ENCODE measurements around the gene PHF14. TPM values are rescaled to one million over a fixed set of nuclear protein-coding genes. Genes with fewer than 3 reads are reported as not detected.
A peak's percentile ranks its signal among the peaks of the same experiment; 100 is the strongest.

The PHF14 gene
- total RNA-seq, 1 donor from 2014 or later, result 43.8 TPM

GRCh38 chr7:11082121-11082520, 108.4 kb downstream of the PHF14 start:
- peaks cover 8% of the 10 kb centered on the region for H3K36me3 Mint-ChIP-seq (ENCODE audit: low read depth)
- DNase-seq (ENCODE audit: low spot score), result no peak
- H3K27ac Mint-ChIP-seq, result no peak overlapping the region
- H3K4me1 Mint-ChIP-seq (ENCODE audit: low read depth), result peaks cover 12% of the 10 kb centered on the region
- H3K27me3 Mint-ChIP-seq (ENCODE audit: insufficient read depth), result no peaks in the 10 kb centered on the region
- H3K9me3 Mint-ChIP-seq, result no peaks in the 10 kb centered on the region
- intact Hi-C loops (cut with micrococcal nuclease), result no loop called here
- H3K4me3 Mint-ChIP-seq, result no peak overlapping the region

GRCh38 chr7:11082552-11083213, 109.0 kb downstream of the PHF14 start:
- Mint-ChIP-seq H3K4me1 (ENCODE audit: low read depth) (peaks cover 12% of the 10 kb centered on the region), H3K36me3 (ENCODE audit: low read depth) (peaks cover 9% of the 10 kb centered on the region), H3K4me3 (no peak overlapping the region), H3K27me3 (ENCODE audit: insufficient read depth) (no peaks in the 10 kb centered on the region), H3K9me3 (no peaks in the 10 kb centered on the region), H3K27ac (peak overlapping the region; percentile 30)
- intact Hi-C loops (cut with micrococcal nuclease), result no loop called here
- DNase-seq (ENCODE audit: low spot score), result no peak

DNA sequence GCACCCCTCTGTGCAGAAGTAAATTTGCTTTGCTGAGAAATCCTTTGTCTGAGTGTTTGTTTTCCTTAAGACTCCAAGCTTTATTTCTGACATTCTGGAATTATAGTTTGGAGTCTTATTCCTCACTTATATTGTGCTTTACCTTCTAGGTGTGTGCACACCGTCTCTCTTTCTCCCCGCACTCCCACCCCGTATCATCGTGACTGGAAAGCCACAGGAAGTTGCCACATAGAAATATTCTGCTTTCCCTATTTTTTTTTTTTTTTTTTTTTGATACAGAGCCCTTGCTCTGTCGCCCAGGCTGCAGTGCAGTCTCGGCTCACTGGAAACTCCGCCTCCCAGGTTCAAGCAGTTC, 109.5 kb downstream of the PHF14 start:
- Mint-ChIP-seq H3K27ac (no peak overlapping the region), H3K27me3 (ENCODE audit: insufficient read depth) (no peaks in the 10 kb centered on the region), H3K36me3 (ENCODE audit: low read depth) (peaks cover 9% of the 10 kb centered on the region), H3K4me1 (ENCODE audit: low read depth) (peaks cover 12% of the 10 kb centered on the region), H3K9me3 (no peaks in the 10 kb centered on the region), H3K4me3 (no peak overlapping the region)
- no peak for DNase-seq (ENCODE audit: low spot score)
- intact Hi-C loops (cut with micrococcal nuclease), result no loop called here

GRCh38 chr7:11104578-11104977, 130.9 kb downstream of the PHF14 start:
- intact Hi-C loops (cut with micrococcal nuclease), result no loop called here
- H3K27ac Mint-ChIP-seq, result no peak overlapping the region
- H3K36me3 Mint-ChIP-seq (ENCODE audit: low read depth), result peaks cover 5% of the 10 kb centered on the region
- no peak for DNase-seq (ENCODE audit: low spot score)
- no peaks in the 10 kb centered on the region for H3K27me3 Mint-ChIP-seq (ENCODE audit: insufficient read depth)
- H3K4me3 Mint-ChIP-seq, result no peak overlapping the region
- H3K9me3 Mint-ChIP-seq, result no peaks in the 10 kb centered on the region
- peaks cover 5% of the 10 kb centered on the region for H3K4me1 Mint-ChIP-seq (ENCODE audit: low read depth)

DNA sequence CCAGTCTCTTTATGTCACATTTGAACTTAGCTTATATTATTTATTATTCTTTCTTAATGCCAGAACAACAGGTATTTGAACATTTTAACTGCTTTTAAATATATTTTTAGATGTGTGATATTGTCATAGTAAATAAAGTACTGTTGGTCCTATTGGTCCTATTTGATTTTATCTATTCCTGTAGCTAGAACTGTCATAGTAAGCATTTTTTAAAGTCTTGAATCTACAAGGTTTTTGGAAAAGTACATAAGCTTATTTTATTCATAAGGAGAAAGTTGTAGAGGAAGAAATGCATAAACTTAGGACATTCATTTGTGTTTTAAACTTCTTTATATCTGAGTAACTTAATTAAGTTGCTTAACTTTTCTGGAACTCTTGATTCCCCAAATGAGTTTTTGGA, 136.0 kb downstream of the PHF14 start:
- Mint-ChIP-seq H3K9me3 (no peaks in the 10 kb centered on the region), H3K27me3 (ENCODE audit: insufficient read depth) (no peaks in the 10 kb centered on the region), H3K4me1 (ENCODE audit: low read depth) (no peaks in the 10 kb centered on the region), H3K36me3 (ENCODE audit: low read depth) (peaks cover 1% of the 10 kb centered on the region), H3K27ac (no peak overlapping the region), H3K4me3 (no peak overlapping the region)
- DNase-seq (ENCODE audit: low spot score), result no peak
- intact Hi-C loops (cut with micrococcal nuclease), result no loop called here

DNA sequence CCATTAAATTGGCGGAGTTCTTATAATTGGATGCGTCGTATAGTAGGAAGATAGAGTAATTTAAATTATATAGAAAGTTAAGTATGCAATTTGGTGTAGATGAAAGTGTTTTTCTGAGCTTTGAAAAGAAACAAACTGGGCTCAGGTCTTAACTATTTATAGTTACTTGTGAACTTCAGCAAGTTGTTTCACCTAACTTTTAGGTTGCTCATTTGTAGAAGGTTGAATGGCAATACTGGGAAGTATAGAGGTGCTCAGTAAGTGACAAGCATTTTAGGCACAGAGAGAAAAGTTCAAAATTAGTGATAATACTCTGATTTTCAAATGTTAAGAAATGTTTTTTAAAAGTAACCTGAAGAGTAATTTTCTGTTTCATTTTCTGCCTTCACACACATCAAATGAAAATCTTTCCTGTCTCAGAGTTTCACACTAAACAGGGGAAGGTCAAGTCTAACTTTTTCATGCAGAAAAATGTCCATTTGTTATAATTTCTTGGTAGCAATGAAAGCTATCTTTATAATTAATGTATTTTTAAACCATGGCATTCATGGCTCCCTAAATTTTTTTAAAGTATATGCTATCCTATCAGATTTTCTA, 146.5 kb downstream of the PHF14 start:
- H3K9me3 Mint-ChIP-seq, result no peaks in the 10 kb centered on the region
- no peak for DNase-seq (ENCODE audit: low spot score)
- intact Hi-C loops (cut with micrococcal nuclease), result loop anchor here (1.0 to 5.0 kb wide), 5 partner anchors 10 to 180 kb away; partner anchors contain the start of gene PHF14
- peak overlapping the region; percentile 71 for H3K27ac Mint-ChIP-seq
- no peaks in the 10 kb centered on the region for H3K27me3 Mint-ChIP-seq (ENCODE audit: insufficient read depth)
- peaks cover 27% of the 10 kb centered on the region for H3K4me1 Mint-ChIP-seq (ENCODE audit: low read depth)
- peaks cover 9% of the 10 kb centered on the region for H3K36me3 Mint-ChIP-seq (ENCODE audit: low read depth)
- peak overlapping the region; percentile 40 for H3K4me3 Mint-ChIP-seq

- Mint-ChIP-seq H3K27me3 (ENCODE audit: insufficient read depth) (no peaks in the 10 kb centered on the region), H3K9me3 (no peaks in the 10 kb centered on the region), H3K27ac (peak overlapping the region; percentile 79), H3K4me1 (ENCODE audit: low read depth) (peaks cover 27% of the 10 kb centered on the region), H3K4me3 (peak overlapping the region; percentile 66), H3K36me3 (ENCODE audit: low read depth) (peaks cover 9% of the 10 kb centered on the region)
- intact Hi-C loops (cut with micrococcal nuclease), result loop anchor here (1.0 to 5.0 kb wide), 6 partner anchors 10 to 180 kb away; partner anchors contain the start of gene PHF14
- no peak for DNase-seq (ENCODE audit: low spot score)
These were observed 147.1 kb downstream of the PHF14 start for GRCh38 chr7:11120675-11121220.

DNA sequence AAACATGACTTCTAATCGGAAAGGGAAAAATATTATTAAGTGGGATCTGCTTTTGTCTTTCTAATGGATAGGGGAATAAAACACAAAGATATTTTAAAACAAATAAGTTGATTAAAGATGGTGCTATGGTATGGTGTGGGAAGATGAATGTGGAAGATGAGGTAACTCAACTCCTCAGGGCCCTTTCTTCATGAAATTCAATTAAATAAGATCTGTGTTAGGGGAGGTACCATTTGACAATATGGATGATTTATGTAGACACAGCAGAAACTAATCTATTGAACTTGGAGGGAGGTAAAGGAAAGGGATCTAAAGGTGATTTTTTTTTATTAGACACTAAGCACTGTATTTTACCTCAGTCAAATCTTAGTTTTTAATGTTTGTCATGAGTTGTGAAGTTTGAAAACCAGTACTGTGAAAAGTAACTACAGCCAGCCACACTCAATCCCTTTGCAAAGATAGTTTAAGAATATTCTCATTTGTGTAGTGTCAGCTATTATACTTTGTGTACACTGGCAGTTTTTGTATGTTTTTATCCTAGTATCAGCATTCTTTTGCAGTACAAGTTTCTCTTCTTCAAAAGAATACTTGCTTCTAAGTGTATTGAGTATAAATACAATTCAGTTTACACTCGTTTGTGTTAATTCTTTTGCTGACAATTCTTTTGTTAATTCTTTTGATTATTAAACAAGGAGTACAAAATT, 151.3 kb downstream of the PHF14 start:
- no peak for DNase-seq (ENCODE audit: low spot score)
- Mint-ChIP-seq H3K9me3 (no peaks in the 10 kb centered on the region), H3K4me1 (ENCODE audit: low read depth) (peaks cover 52% of the 10 kb centered on the region), H3K4me3 (no peak overlapping the region), H3K36me3 (ENCODE audit: low read depth) (peaks cover 14% of the 10 kb centered on the region), H3K27me3 (ENCODE audit: insufficient read depth) (no peaks in the 10 kb centered on the region), H3K27ac (no peak overlapping the region)
- intact Hi-C loops (cut with micrococcal nuclease), result loop anchor here (5.0 kb wide), 1 partner anchor 87 kb away; no protein-coding TSS in a partner anchor

GRCh38 chr7:11127114-11127785, 153.6 kb downstream of the PHF14 start:
- no peak for DNase-seq (ENCODE audit: low spot score)
- intact Hi-C loops (cut with micrococcal nuclease), result no loop called here
- peak overlapping the region; percentile 5 for H3K4me3 Mint-ChIP-seq
- peaks cover 20% of the 10 kb centered on the region for H3K36me3 Mint-ChIP-seq (ENCODE audit: low read depth)
- no peaks in the 10 kb centered on the region for H3K9me3 Mint-ChIP-seq
- H3K4me1 Mint-ChIP-seq (ENCODE audit: low read depth), result peaks cover 43% of the 10 kb centered on the region
- no peaks in the 10 kb centered on the region for H3K27me3 Mint-ChIP-seq (ENCODE audit: insufficient read depth)
- peak overlapping the region; percentile 43 for H3K27ac Mint-ChIP-seq

DNA sequence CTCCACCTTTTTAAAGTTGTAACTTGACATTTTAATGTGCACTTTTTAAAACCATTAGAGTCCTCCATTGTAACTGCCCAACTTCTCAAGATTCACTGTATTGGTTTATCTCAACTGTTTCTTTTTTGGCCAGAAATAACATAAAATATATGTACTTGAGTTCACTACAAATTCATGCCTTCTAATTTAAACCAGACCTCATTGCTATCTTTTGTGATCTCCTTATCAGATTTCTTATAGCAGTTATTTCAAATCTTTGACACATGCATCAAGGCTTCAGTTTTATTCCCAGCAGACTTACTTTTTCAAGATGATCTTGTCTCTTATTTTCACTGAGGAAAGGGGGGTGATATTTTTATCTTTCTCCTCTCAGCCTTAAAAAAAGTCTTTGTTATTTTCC, 154.3 kb downstream of the PHF14 start:
- no peak for DNase-seq (ENCODE audit: low spot score)
- Mint-ChIP-seq H3K27me3 (ENCODE audit: insufficient read depth) (no peaks in the 10 kb centered on the region), H3K36me3 (ENCODE audit: low read depth) (peaks cover 21% of the 10 kb centered on the region), H3K9me3 (no peaks in the 10 kb centered on the region), H3K4me3 (no peak overlapping the region), H3K27ac (peak overlapping the region; percentile 11), H3K4me1 (ENCODE audit: low read depth) (peaks cover 40% of the 10 kb centered on the region)
- intact Hi-C loops (cut with micrococcal nuclease), result no loop called here

DNA sequence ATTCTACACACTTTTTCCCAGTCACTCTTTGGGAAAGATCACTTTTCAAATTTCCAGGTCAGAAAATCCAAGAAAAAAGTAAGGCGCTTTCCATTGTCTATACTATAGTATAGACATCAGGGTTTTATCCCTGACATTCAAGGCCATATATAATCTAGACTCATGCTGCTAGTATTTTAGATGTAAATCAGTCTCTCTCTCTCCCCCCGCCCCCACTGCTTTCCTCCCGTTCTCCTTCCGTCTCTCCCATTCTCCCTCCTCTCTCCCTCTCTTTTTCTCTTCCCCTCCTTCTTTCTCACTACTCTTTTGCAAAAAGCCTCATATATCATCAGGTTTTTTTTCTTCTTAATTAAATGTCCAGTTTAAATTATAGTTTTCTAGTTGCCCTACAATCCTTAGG, 154.8 kb downstream of the PHF14 start:
- Mint-ChIP-seq H3K27me3 (ENCODE audit: insufficient read depth) (no peaks in the 10 kb centered on the region), H3K36me3 (ENCODE audit: low read depth) (peaks cover 21% of the 10 kb centered on the region), H3K4me1 (ENCODE audit: low read depth) (peaks cover 40% of the 10 kb centered on the region), H3K4me3 (no peak overlapping the region), H3K27ac (no peak overlapping the region), H3K9me3 (no peaks in the 10 kb centered on the region)
- no peak for DNase-seq (ENCODE audit: low spot score)
- intact Hi-C loops (cut with micrococcal nuclease), result no loop called here

GRCh38 chr7:11130012-11130411, 156.3 kb downstream of the PHF14 start:
- Mint-ChIP-seq H3K4me1 (ENCODE audit: low read depth) (peaks cover 40% of the 10 kb centered on the region), H3K9me3 (no peaks in the 10 kb centered on the region), H3K36me3 (ENCODE audit: low read depth) (peaks cover 18% of the 10 kb centered on the region), H3K27me3 (ENCODE audit: insufficient read depth) (no peaks in the 10 kb centered on the region), H3K27ac (no peak overlapping the region), H3K4me3 (no peak overlapping the region)
- intact Hi-C loops (cut with micrococcal nuclease), result loop anchor here (1.0 to 2.0 kb wide), 2 partner anchors 10 to 19 kb away; no protein-coding TSS in a partner anchor
- DNase-seq (ENCODE audit: low spot score), result no peak
